Dendritic cell treated with granulocyte-macrophage colony-stimulating factor and Interleukin-4, amounts not matched to agents 40 ng/mL and 50 ng/mL, for 4 days (primary cell): Measurements from ENCODE around the gene GATM.
A peak's percentile ranks its signal among the peaks of the same experiment; 100 is the strongest.
"Not testable (repeated sequence)": the region's sequence is repeated elsewhere in the genome, so short reads cannot be mapped to it uniquely, and the experiment has no call there.

ENCODE experiments used
- H3K27ac Mint-ChIP-seq: one replicate; pipeline ENCODE4 v1.8.0; 2022; ENCODE audit warnings: mild to moderate bottlenecking, mixed read lengths
- H3K27me3 Mint-ChIP-seq: one replicate; pipeline ENCODE4 v1.8.0; 2022; ENCODE audit warnings: mild to moderate bottlenecking, mixed read lengths
- H3K36me3 Mint-ChIP-seq: one replicate; pipeline ENCODE4 v1.8.0; 2022; ENCODE audit warnings: low read depth, mixed read lengths
- H3K4me1 Mint-ChIP-seq: one replicate; pipeline ENCODE4 v1.8.0; 2022; ENCODE audit warnings: low read depth, mixed read lengths
- H3K4me3 Mint-ChIP-seq: one replicate; pipeline ENCODE4 v1.8.0; 2022; ENCODE audit warnings: mild to moderate bottlenecking, moderate library complexity, mixed read lengths
- H3K9me3 Mint-ChIP-seq: one replicate; pipeline ENCODE4 v1.8.0; 2022; ENCODE audit warnings: mixed read lengths
- intact Hi-C: fragments of 100-400 bp; cut with micrococcal nuclease; formaldehyde crosslinking; loops from one replicate; pipeline ENCODE4 v1.15.0; 2022

GATM gene

GRCh38 chr15:45378913-45379262 is 544 bp upstream of the GATM start:
- H3K36me3 Mint-ChIP-seq, result peaks cover 26% of the 10 kb centered on the region
- H3K27me3 Mint-ChIP-seq, result peaks cover 68% of the 10 kb centered on the region
- intact Hi-C loops, result loop anchor here (1.0 kb wide), 1 partner anchor 13 kb away; no protein-coding TSS in a partner anchor
- peaks cover 31% of the 10 kb centered on the region for H3K4me1 Mint-ChIP-seq
- no peaks in the 10 kb centered on the region for H3K9me3 Mint-ChIP-seq
- peak overlapping the region; percentile 84 for H3K27ac Mint-ChIP-seq
- peak overlapping the region; percentile 82 for H3K4me3 Mint-ChIP-seq

GRCh38 chr15:45377609-45378148 is 665 bp downstream of the GATM start:
- intact Hi-C loops, result loop anchor here (1.0 kb wide), 1 partner anchor 15 kb away; no protein-coding TSS in a partner anchor
- H3K4me1 Mint-ChIP-seq, result peaks cover 31% of the 10 kb centered on the region
- H3K9me3 Mint-ChIP-seq, result no peaks in the 10 kb centered on the region
- H3K36me3 Mint-ChIP-seq, result peaks cover 27% of the 10 kb centered on the region
- peak overlapping the region; percentile 84 for H3K27ac Mint-ChIP-seq
- peak overlapping the region; percentile 82 for H3K4me3 Mint-ChIP-seq
- H3K27me3 Mint-ChIP-seq, result peaks cover 68% of the 10 kb centered on the region

GRCh38 chr15:45376967-45377608 is 1.3 kb downstream of the GATM start:
- peak overlapping the region; percentile 84 for H3K27ac Mint-ChIP-seq
- H3K4me3 Mint-ChIP-seq, result peak overlapping the region; percentile 82
- H3K9me3 Mint-ChIP-seq, result no peaks in the 10 kb centered on the region
- H3K27me3 Mint-ChIP-seq, result peaks cover 64% of the 10 kb centered on the region
- peaks cover 32% of the 10 kb centered on the region for H3K36me3 Mint-ChIP-seq
- peaks cover 31% of the 10 kb centered on the region for H3K4me1 Mint-ChIP-seq
- intact Hi-C loops, result no loop called here

- H3K4me3 Mint-ChIP-seq, result peak overlapping the region; percentile 39
- peaks cover 31% of the 10 kb centered on the region for H3K4me1 Mint-ChIP-seq
- H3K36me3 Mint-ChIP-seq, result peaks cover 32% of the 10 kb centered on the region
- no peak overlapping the region for H3K27ac Mint-ChIP-seq
- intact Hi-C loops, result no loop called here
- H3K9me3 Mint-ChIP-seq, result no peaks in the 10 kb centered on the region
- H3K27me3 Mint-ChIP-seq, result peaks cover 60% of the 10 kb centered on the region
Observed at GRCh38 chr15:45376300-45376928, 1.9 kb downstream of the GATM start.

- intact Hi-C loops, result no loop called here
- Mint-ChIP-seq H3K27me3 (peaks cover 54% of the 10 kb centered on the region), H3K4me3 (no peak overlapping the region), H3K36me3 (peaks cover 32% of the 10 kb centered on the region), H3K9me3 (no peaks in the 10 kb centered on the region), H3K27ac (no peak overlapping the region), H3K4me1 (peaks cover 31% of the 10 kb centered on the region)
Observed at GRCh38 chr15:45375836-45376235, 2.5 kb downstream of the GATM start.

GRCh38 chr15:45373976-45374375 is 4.4 kb downstream of the GATM start:
- Mint-ChIP-seq H3K4me3 (no peak overlapping the region), H3K36me3 (peaks cover 40% of the 10 kb centered on the region), H3K27ac (no peak overlapping the region), H3K4me1 (peaks cover 31% of the 10 kb centered on the region), H3K27me3 (peaks cover 38% of the 10 kb centered on the region), H3K9me3 (no peaks in the 10 kb centered on the region)
- intact Hi-C loops, result no loop called here

- Mint-ChIP-seq H3K27me3 (peaks cover 23% of the 10 kb centered on the region), H3K36me3 (peaks cover 39% of the 10 kb centered on the region), H3K9me3 (no peaks in the 10 kb centered on the region), H3K4me1 (peaks cover 23% of the 10 kb centered on the region), H3K27ac (no peak overlapping the region), H3K4me3 (no peak overlapping the region)
- intact Hi-C loops, result no loop called here
Observed at GRCh38 chr15:45372041-45372995, 6.0 kb downstream of the GATM start.

GRCh38 chr15:45371546-45371945 is 6.8 kb downstream of the GATM start:
- H3K4me1 Mint-ChIP-seq, result peaks cover 15% of the 10 kb centered on the region
- H3K27me3 Mint-ChIP-seq, result peaks cover 15% of the 10 kb centered on the region
- H3K36me3 Mint-ChIP-seq, result peaks cover 36% of the 10 kb centered on the region
- no peak overlapping the region for H3K27ac Mint-ChIP-seq
- H3K4me3 Mint-ChIP-seq, result no peak overlapping the region
- H3K9me3 Mint-ChIP-seq, result no peaks in the 10 kb centered on the region
- intact Hi-C loops, result no loop called here

- H3K9me3 Mint-ChIP-seq, H3K27me3 Mint-ChIP-seq, intact Hi-C loops, H3K27ac Mint-ChIP-seq, H3K4me3 Mint-ChIP-seq, H3K4me1 Mint-ChIP-seq: not testable (repeated sequence)
- H3K36me3 Mint-ChIP-seq, result peaks cover 33% of the 10 kb centered on the region
Observed at GRCh38 chr15:45370042-45370441, 8.3 kb downstream of the GATM start.

GRCh38 chr15:45367222-45367621 is 11.1 kb downstream of the GATM start:
- intact Hi-C loops, H3K9me3 Mint-ChIP-seq, H3K4me3 Mint-ChIP-seq, H3K4me1 Mint-ChIP-seq, H3K27ac Mint-ChIP-seq, H3K27me3 Mint-ChIP-seq: not testable (repeated sequence)
- peaks cover 47% of the 10 kb centered on the region for H3K36me3 Mint-ChIP-seq

GRCh38 chr15:45364271-45364670 is 14.1 kb downstream of the GATM start:
- peaks cover 53% of the 10 kb centered on the region for H3K36me3 Mint-ChIP-seq
- no peak overlapping the region for H3K4me3 Mint-ChIP-seq
- no peaks in the 10 kb centered on the region for H3K9me3 Mint-ChIP-seq
- no peaks in the 10 kb centered on the region for H3K4me1 Mint-ChIP-seq
- no peaks in the 10 kb centered on the region for H3K27me3 Mint-ChIP-seq
- intact Hi-C loops, result no loop called here
- no peak overlapping the region for H3K27ac Mint-ChIP-seq

- H3K9me3 Mint-ChIP-seq, result no peaks in the 10 kb centered on the region
- no peaks in the 10 kb centered on the region for H3K4me1 Mint-ChIP-seq
- no peak overlapping the region for H3K27ac Mint-ChIP-seq
- peaks cover 53% of the 10 kb centered on the region for H3K36me3 Mint-ChIP-seq
- H3K4me3 Mint-ChIP-seq, result no peak overlapping the region
- intact Hi-C loops, result no loop called here
- no peaks in the 10 kb centered on the region for H3K27me3 Mint-ChIP-seq
Observed at GRCh38 chr15:45363801-45364200, 14.5 kb downstream of the GATM start.

GRCh38 chr15:45363334-45363733 is 15.0 kb downstream of the GATM start:
- Mint-ChIP-seq H3K9me3 (no peaks in the 10 kb centered on the region), H3K4me3 (no peak overlapping the region), H3K4me1 (no peaks in the 10 kb centered on the region), H3K36me3 (peaks cover 52% of the 10 kb centered on the region), H3K27me3 (no peaks in the 10 kb centered on the region), H3K27ac (no peak overlapping the region)
- intact Hi-C loops, result no loop called here

GRCh38 chr15:45362419-45362818 is 15.9 kb downstream of the GATM start:
- no peak overlapping the region for H3K4me3 Mint-ChIP-seq
- no peak overlapping the region for H3K27ac Mint-ChIP-seq
- intact Hi-C loops, result no loop called here
- peaks cover 54% of the 10 kb centered on the region for H3K36me3 Mint-ChIP-seq
- H3K27me3 Mint-ChIP-seq, result no peaks in the 10 kb centered on the region
- H3K9me3 Mint-ChIP-seq, result no peaks in the 10 kb centered on the region
- no peaks in the 10 kb centered on the region for H3K4me1 Mint-ChIP-seq
